Right lobe of liver (tissue), 4 donors: Measurements from ENCODE around the gene HPS4.

Experiments
- POLR2A ChIP-seq: fragments of 450-650 bp; IDR thresholded peaks from one replicate; pipeline ENCODE4 v1.6.1; 2017; ENCODE audit warnings: antibody characterized with exemption, mild to moderate bottlenecking
- TF ChIP-seq, protein P1 (sequence below), 4 donors: fragments of 200-600 bp in 3 of 4; fragments of 450-650 bp in 1 of 4; IDR thresholded peaks; one replicate each; pipeline versions ENCODE4 v1.5.1 to v1.8.0; 2016 to 2022; ENCODE audit warnings: antibody characterized with exemption in 4 of 4, mild to moderate bottlenecking in 2 of 4
- donor health status: DM: no; HTN: no; CAD: no.
- donor health status: DM: no; HTN: no; CAD: no.
- donor health status: DM: no; HTN: yes; CAD: no.

DNA sequence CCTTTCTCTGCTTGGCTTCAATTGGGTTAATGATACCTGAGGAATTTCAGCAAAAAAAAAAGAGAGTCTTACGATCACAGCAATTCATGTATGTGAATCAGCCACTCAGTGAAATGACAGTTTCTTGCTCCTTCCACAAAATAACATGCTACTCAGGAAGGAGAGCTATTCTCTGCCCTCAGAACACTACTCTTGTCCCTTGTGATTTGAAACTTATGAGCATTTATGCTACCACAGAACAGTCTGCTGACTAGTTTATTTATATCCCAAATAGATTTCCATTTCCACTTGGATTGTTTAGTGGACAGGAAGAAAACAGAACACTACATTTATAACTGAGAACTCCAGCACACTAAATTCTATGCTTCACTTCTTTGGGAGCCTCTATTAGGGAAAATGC lies 20.2 kb upstream of the HPS4 start:
- TF ChIP-seq, protein P1, sequence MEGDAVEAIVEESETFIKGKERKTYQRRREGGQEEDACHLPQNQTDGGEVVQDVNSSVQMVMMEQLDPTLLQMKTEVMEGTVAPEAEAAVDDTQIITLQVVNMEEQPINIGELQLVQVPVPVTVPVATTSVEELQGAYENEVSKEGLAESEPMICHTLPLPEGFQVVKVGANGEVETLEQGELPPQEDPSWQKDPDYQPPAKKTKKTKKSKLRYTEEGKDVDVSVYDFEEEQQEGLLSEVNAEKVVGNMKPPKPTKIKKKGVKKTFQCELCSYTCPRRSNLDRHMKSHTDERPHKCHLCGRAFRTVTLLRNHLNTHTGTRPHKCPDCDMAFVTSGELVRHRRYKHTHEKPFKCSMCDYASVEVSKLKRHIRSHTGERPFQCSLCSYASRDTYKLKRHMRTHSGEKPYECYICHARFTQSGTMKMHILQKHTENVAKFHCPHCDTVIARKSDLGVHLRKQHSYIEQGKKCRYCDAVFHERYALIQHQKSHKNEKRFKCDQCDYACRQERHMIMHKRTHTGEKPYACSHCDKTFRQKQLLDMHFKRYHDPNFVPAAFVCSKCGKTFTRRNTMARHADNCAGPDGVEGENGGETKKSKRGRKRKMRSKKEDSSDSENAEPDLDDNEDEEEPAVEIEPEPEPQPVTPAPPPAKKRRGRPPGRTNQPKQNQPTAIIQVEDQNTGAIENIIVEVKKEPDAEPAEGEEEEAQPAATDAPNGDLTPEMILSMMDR (IDR thresholded peaks at IDR 0.05): no peak
- no peak for TF ChIP-seq POLR2A
